ENCODE results near the gene ZRANB2. TPM values are rescaled to one million over a fixed set of nuclear protein-coding genes. Genes with fewer than 3 reads are reported as not detected.

The ZRANB2 gene
- total RNA-seq, 1 donor from 2014 or later: 46.0 TPM

- DNase-seq: no peak
- no peak for ATAC-seq (ENCODE audit: poor library complexity)
- intact Hi-C loops (cut with DNase I): no loop called here
These were observed 42.8 kb downstream of the ZRANB2 start for GRCh38 chr1:71037829-71038620.

- intact Hi-C loops (cut with DNase I): no loop called here
These were observed 43.8 kb downstream of the ZRANB2 start for GRCh38 chr1:71037066-71037465.

GRCh38 chr1:71033136-71033535 is 47.7 kb downstream of the ZRANB2 start:
- DNase-seq (no peak), ATAC-seq (ENCODE audit: poor library complexity) (no peak)
- intact Hi-C loops (cut with DNase I): no loop called here

More at GRCh38 chr1:71037066-71037465, 43.8 kb downstream of the ZRANB2 start:
- ATAC-seq (ENCODE audit: poor library complexity): no peak
- DNase-seq: no peak

GRCh38 chr1:71031426-71031825 is 49.4 kb downstream of the ZRANB2 start:
- ATAC-seq (ENCODE audit: poor library complexity) (no peak), DNase-seq (no peak)
- intact Hi-C loops (cut with DNase I): no loop called here

- ATAC-seq (ENCODE audit: poor library complexity): no peak
- intact Hi-C loops (cut with DNase I): no loop called here
These were observed 50.8 kb downstream of the ZRANB2 start for GRCh38 chr1:71030026-71030425.

GRCh38 chr1:71028981-71029380 is 51.9 kb downstream of the ZRANB2 start:
- DNase-seq: no peak
- intact Hi-C loops (cut with DNase I): no loop called here
- no peak for ATAC-seq (ENCODE audit: poor library complexity)

More at GRCh38 chr1:71030026-71030425, 50.8 kb downstream of the ZRANB2 start:
- no peak for DNase-seq

- intact Hi-C loops (cut with DNase I): no loop called here
- ATAC-seq (ENCODE audit: poor library complexity): no peak
These were observed 52.8 kb downstream of the ZRANB2 start for GRCh38 chr1:71027991-71028390.

GRCh38 chr1:71026093-71026492 is 54.7 kb downstream of the ZRANB2 start:
- ATAC-seq (ENCODE audit: poor library complexity) (no peak), DNase-seq (no peak)
- intact Hi-C loops (cut with DNase I): no loop called here

More at GRCh38 chr1:71027991-71028390, 52.8 kb downstream of the ZRANB2 start:
- DNase-seq: no peak

GRCh38 chr1:71023515-71023914 is 57.3 kb downstream of the ZRANB2 start:
- ATAC-seq (ENCODE audit: poor library complexity) (no peak), DNase-seq (no peak)
- intact Hi-C loops (cut with DNase I): no loop called here

- intact Hi-C loops (cut with DNase I): no loop called here
- DNase-seq (no peak), ATAC-seq (ENCODE audit: poor library complexity) (peak; percentile 89)
These were observed 61.4 kb downstream of the ZRANB2 start for GRCh38 chr1:71019233-71019969.

GRCh38 chr1:71018791-71019190 is 62.0 kb downstream of the ZRANB2 start:
- DNase-seq (no peak), ATAC-seq (ENCODE audit: poor library complexity) (no peak)
- intact Hi-C loops (cut with DNase I): no loop called here

- intact Hi-C loops (cut with DNase I): no loop called here
- DNase-seq (no peak), ATAC-seq (ENCODE audit: poor library complexity) (no peak)
These were observed 65.1 kb downstream of the ZRANB2 start for GRCh38 chr1:71015745-71016144.

GRCh38 chr1:71014178-71014579 is 66.7 kb downstream of the ZRANB2 start:
- no peak for DNase-seq
- intact Hi-C loops (cut with DNase I): no loop called here
- ATAC-seq (ENCODE audit: poor library complexity): no peak

Small RNA genes lying within 50 kb of the gene (microRNA-seq; reads per million reads assigned to microRNA genes)
- gene MIR186: 428 reads per million, percentile 73 among the genes with 10 or more reads in this experiment

Other genes starting within 250 kb of the ZRANB2 start
- 1.3 TPM for gene PTGER3, start 33.2 kb downstream of the ZRANB2 start, total RNA-seq